H9 (cell line): Measurements from ENCODE around the gene TPM2. TPM values are rescaled to one million over a fixed set of nuclear protein-coding genes. Genes with fewer than 3 reads are reported as not detected.

Source experiments
- DNase-seq: peaks from one replicate; pipeline ENCODE4 v3.0.0-alpha.2; 2017
- H2AFZ ChIP-seq: one replicate; pipeline ENCODE4 v1.6.1; 2013; ENCODE audit warnings: mild to moderate bottlenecking, low read length, control low read depth, moderate library complexity
- H2AK5ac ChIP-seq: 2 replicates; pipeline ENCODE4 v1.6.1; 2013; ENCODE audit warnings: low read length, control low read depth, mixed read lengths; ENCODE audit not compliant: insufficient read length
- H2BK120ac ChIP-seq: one replicate; pipeline ENCODE4 v1.6.1; 2013; ENCODE audit warnings: low read depth, mild to moderate bottlenecking, low read length, control low read depth, inconsistent platforms; ENCODE audit not compliant: poor library complexity, severe bottlenecking
- H2BK12ac ChIP-seq: 2 replicates; pipeline ENCODE4 v1.6.1; 2013; ENCODE audit warnings: low read length, control low read depth, mixed read lengths, low read depth; ENCODE audit not compliant: insufficient read length
- H2BK15ac ChIP-seq: 2 replicates; pipeline ENCODE4 v1.6.1; 2013; ENCODE audit warnings: low read depth, low read length, control low read depth
- H2BK20ac ChIP-seq: one replicate; pipeline ENCODE4 v1.6.1; 2013; ENCODE audit warnings: low read depth, mild to moderate bottlenecking, low read length, control low read depth, inconsistent platforms; ENCODE audit not compliant: poor library complexity, severe bottlenecking
- H2BK5ac ChIP-seq: 2 replicates; pipeline ENCODE4 v1.6.1; 2013; ENCODE audit warnings: low read length, control low read depth, mixed read lengths; ENCODE audit not compliant: insufficient read length
- H3K14ac ChIP-seq: 2 replicates; pipeline ENCODE4 v1.6.1; 2013; ENCODE audit warnings: low read length, control low read depth; ENCODE audit not compliant: insufficient read depth
- H3K18ac ChIP-seq: 2 replicates; pipeline ENCODE4 v1.6.1; 2013; ENCODE audit warnings: low read depth, mild to moderate bottlenecking, mixed read lengths, low read length, control low read depth; ENCODE audit not compliant: insufficient read length
- H3K23ac ChIP-seq: 2 replicates; pipeline ENCODE4 v1.6.1; 2013; ENCODE audit warnings: low read length, control low read depth, mixed read lengths, low read depth; ENCODE audit not compliant: insufficient read length
- H3K23me2 ChIP-seq: 2 replicates; pipeline ENCODE4 v1.6.1; 2013; ENCODE audit warnings: low read depth, mild to moderate bottlenecking, mixed read lengths, low read length, control low read depth; ENCODE audit not compliant: insufficient read length, poor library complexity, severe bottlenecking
- H3K27ac ChIP-seq: 2 replicates; pipeline ENCODE4 v1.5.1; 2013; ENCODE audit warnings: low read length, control low read depth, mixed read lengths, low read depth; ENCODE audit not compliant: insufficient read length
- H3K27me3 ChIP-seq: 2 replicates; pipeline ENCODE4 v1.6.1; 2013; ENCODE audit warnings: low read length, control low read depth, inconsistent platforms; ENCODE audit not compliant: insufficient read depth
- H3K4ac ChIP-seq: 2 replicates; pipeline ENCODE4 v1.6.1; 2013; ENCODE audit warnings: low read depth, mild to moderate bottlenecking, control low read depth, inconsistent platforms, low read length, moderate library complexity
- H3K4me1 ChIP-seq: 2 replicates; pipeline ENCODE4 v1.6.1; 2013; ENCODE audit warnings: low read length, control low read depth, inconsistent platforms; ENCODE audit not compliant: insufficient read depth
- H3K4me2 ChIP-seq: 2 replicates; pipeline ENCODE4 v1.6.1; 2013; ENCODE audit warnings: low read length, control low read depth, mixed read lengths; ENCODE audit not compliant: insufficient read length, insufficient read depth
- H3K56ac ChIP-seq: 2 replicates; pipeline ENCODE4 v1.6.1; 2013; ENCODE audit warnings: low read depth, mild to moderate bottlenecking, mixed read lengths, low read length, control low read depth; ENCODE audit not compliant: insufficient read length
- H3K79me1 ChIP-seq: 2 replicates; pipeline ENCODE4 v1.6.1; 2013; ENCODE audit warnings: low read depth, mild to moderate bottlenecking, moderate library complexity, low read length, control low read depth, inconsistent platforms; ENCODE audit not compliant: insufficient read depth, poor library complexity, severe bottlenecking
- H3K79me2 ChIP-seq: 2 replicates; pipeline ENCODE4 v1.6.1; 2013; ENCODE audit warnings: low read length, control low read depth, inconsistent platforms; ENCODE audit not compliant: insufficient read depth
- H3K9ac ChIP-seq: 2 replicates; pipeline ENCODE4 v1.6.1; 2013; ENCODE audit warnings: low read length, control low read depth, mixed read lengths; ENCODE audit not compliant: insufficient read length; ENCODE audit errors: extremely low read depth
- H3K9me3 ChIP-seq: one replicate; pipeline ENCODE4 v1.6.1; 2013; ENCODE audit warnings: low read depth, low read length, inconsistent platforms; ENCODE audit not compliant: control insufficient read depth
- H3T11ph ChIP-seq: one replicate; pipeline ENCODE4 v1.6.1; 2013; ENCODE audit warnings: mild to moderate bottlenecking, low read length, control low read depth, inconsistent platforms
- H4K20me1 ChIP-seq: one replicate; pipeline ENCODE4 v1.6.1; 2013; ENCODE audit not compliant: control insufficient read depth, insufficient read length, insufficient read depth
- H4K5ac ChIP-seq: 2 replicates; pipeline ENCODE4 v1.6.1; 2013; ENCODE audit warnings: low read depth, mild to moderate bottlenecking, mixed read lengths, low read length, control low read depth; ENCODE audit not compliant: insufficient read length
- H4K8ac ChIP-seq: replicated peaks from 2 replicates; pipeline ENCODE4 v1.6.1; 2013; ENCODE audit warnings: low read length, control low read depth, mixed read lengths, low read depth; ENCODE audit not compliant: insufficient read length
- H4K91ac ChIP-seq: 2 replicates; pipeline ENCODE4 v1.6.1; 2013; ENCODE audit warnings: low read depth, mild to moderate bottlenecking, moderate library complexity, mixed read lengths, low read length, control low read depth; ENCODE audit not compliant: insufficient read length
- H3K27ac Mint-ChIP-seq, 3 experiments: 2 replicates in 2 of 3; 3 replicates in 1 of 3; pipeline ENCODE4 v1.8.0; 2020 to 2021; ENCODE audit warnings: mixed read lengths in 3 of 3, mild to moderate bottlenecking in 1 of 3, moderate library complexity in 1 of 3
- H3K27me3 Mint-ChIP-seq: 2 replicates; pipeline ENCODE4 v1.8.0; 2021; ENCODE audit warnings: low read depth, mild to moderate bottlenecking, moderate library complexity, mixed read lengths
- H3K36me3 Mint-ChIP-seq, 3 experiments: 2 replicates in 2 of 3; 3 replicates in 1 of 3; pipeline ENCODE4 v1.8.0; 2020 to 2021; ENCODE audit warnings: low read depth in 3 of 3, mixed read lengths in 3 of 3; ENCODE audit not compliant: insufficient read depth in 1 of 3
- H3K4me1 Mint-ChIP-seq, 2 experiments: 2 replicates each; pipeline ENCODE4 v1.8.0; 2020; ENCODE audit warnings: mixed read lengths in 2 of 2
- H3K4me3 Mint-ChIP-seq, 2 experiments: 2 replicates in 1 of 2; 3 replicates in 1 of 2; pipeline ENCODE4 v1.8.0; 2020 to 2021; ENCODE audit warnings: mild to moderate bottlenecking in 2 of 2, mixed read lengths in 2 of 2, moderate library complexity in 1 of 2
- H3K9me3 Mint-ChIP-seq, 2 experiments: 2 replicates in 1 of 2; 3 replicates in 1 of 2; pipeline ENCODE4 v1.8.0; 2020; ENCODE audit warnings: mild to moderate bottlenecking in 2 of 2, mixed read lengths in 2 of 2, moderate library complexity in 1 of 2
- CTCF ChIP-seq: fragments of 200-600 bp; sonication (generic); conservative IDR thresholded peaks from 3 replicates; pipeline ENCODE4 v1.8.0; 2021; ENCODE audit warnings: antibody characterized with exemption, mild to moderate bottlenecking
- WGBS: extraction: QIAGEN DNeasy Blood & Tissue Kit; methylation state at CpG from one replicate; pipeline ENCODE4 v1.1.7; 2013; ENCODE audit warnings: missing lambda C conversion rate, low lambda C conversion rate, mixed read lengths; ENCODE audit not compliant: insufficient read length; ENCODE audit errors: extremely low coverage; 5-methylcytosine and 5-hydroxymethylcytosine counted together
- total RNA-seq: library from RNA; stranded (reverse); gene quantifications from 2 replicates; pipeline ENCODE4 v1.2.1, GENCODE V29; 2021

Gene TPM2
- total RNA-seq, 1 experiment from 2014 or later, result 225 TPM

GRCh38 chr9:35666045-35666444 lies 23.7 kb downstream of the TPM2 start:
- Histone ChIP-seq H3K14ac (no peak overlapping the region), H3K23me2 (peaks cover 8% of the 10 kb centered on the region), H3K27ac (no peak overlapping the region), H2BK12ac (no peak overlapping the region), H2BK15ac (no peak overlapping the region; the same call in 1 of the 2 replicates), H4K5ac (no peak overlapping the region), H2BK120ac (no peak overlapping the region), H3K4me2 (no peak overlapping the region), H2BK5ac (no peak overlapping the region), H2BK20ac (no peak overlapping the region), H3K4me1 (no peaks in the 10 kb centered on the region; the same call in 1 of the 2 replicates), H4K91ac (no peak overlapping the region), H3K56ac (no peak overlapping the region), H2AK5ac (no peak overlapping the region), H4K20me1 (no peaks in the 10 kb centered on the region), H3K79me1 (no peaks in the 10 kb centered on the region), H2AFZ (no peak overlapping the region), H3K27me3 (no peaks in the 10 kb centered on the region), H3K4ac (no peak overlapping the region), H3K79me2 (no peaks in the 10 kb centered on the region), H3K18ac (no peak overlapping the region), H3K9me3 (no peaks in the 10 kb centered on the region), H3T11ph (no peak overlapping the region), H3K9ac (no peak overlapping the region), H4K8ac (no peak overlapping the region), H3K23ac (no peak overlapping the region)
- DNase-seq, result no peak
- no CpG with 5 or more reads among the region's 1 CpG for WGBS
- H3K9me3 Mint-ChIP-seq, result no peaks in the 10 kb centered on the region
- TF ChIP-seq CTCF, result no peak
- H3K27ac Mint-ChIP-seq, result no peak overlapping the region
- H3K4me1 Mint-ChIP-seq, result peaks cover 21 to 31% of the 10 kb centered on the region in 2 experiments
- H3K27me3 Mint-ChIP-seq, result peaks cover 9% of the 10 kb centered on the region
- peak overlapping the region in 1 of 2 experiments; percentile 63; a peak in 1 of 5 replicates for H3K4me3 Mint-ChIP-seq
- peaks cover 14 to 23% (median 18%) of the 10 kb centered on the region in 3 experiments; a peak in 6 of 7 replicates for H3K36me3 Mint-ChIP-seq
